Endodermal cell (in vitro differentiated cells): Measurements from ENCODE around the gene MSLN. TPM values are rescaled to one million over a fixed set of nuclear protein-coding genes. Genes with fewer than 3 reads are reported as not detected.
"Not testable (repeated sequence)": the region's sequence is repeated elsewhere in the genome, so short reads cannot be mapped to it uniquely, and the experiment has no call there.

Experiments used
- DNase-seq: peaks from one replicate; pipeline ENCODE4 v3.0.0-alpha.2; 2017
- H3K27ac ChIP-seq: 2 replicates; pipeline ENCODE4 v1.5.1; 2013; ENCODE audit warnings: mild to moderate bottlenecking, low read depth, low read length, moderate library complexity
- H3K27me3 ChIP-seq: 2 replicates; pipeline ENCODE4 v1.6.1; 2013; ENCODE audit warnings: mild to moderate bottlenecking, low read length, moderate library complexity; ENCODE audit not compliant: insufficient read depth, control insufficient read depth, poor library complexity, severe bottlenecking
- H3K36me3 ChIP-seq: 2 replicates; pipeline ENCODE4 v1.7.0; 2013; ENCODE audit warnings: mild to moderate bottlenecking, low read length, moderate library complexity; ENCODE audit not compliant: control insufficient read depth, insufficient read depth
- H3K4me1 ChIP-seq: one replicate; pipeline ENCODE4 v1.7.0; 2013; ENCODE audit warnings: low read length; ENCODE audit not compliant: control insufficient read depth, insufficient read depth
- H3K4me3 ChIP-seq: 2 replicates; pipeline ENCODE4 v1.5.1; 2013; ENCODE audit warnings: mild to moderate bottlenecking, low read length, moderate library complexity
- H3K9ac ChIP-seq: 2 replicates; pipeline ENCODE4 v1.6.1; 2013; ENCODE audit warnings: mild to moderate bottlenecking, low read length, moderate library complexity; ENCODE audit not compliant: poor library complexity, severe bottlenecking; ENCODE audit errors: extremely low read depth
- H3K9me3 ChIP-seq: 2 replicates; pipeline ENCODE4 v1.6.1; 2013; ENCODE audit warnings: mild to moderate bottlenecking, low read length, moderate library complexity; ENCODE audit not compliant: control insufficient read depth
- H3K27ac Mint-ChIP-seq: 2 replicates; pipeline ENCODE4 v1.8.0; 2020; ENCODE audit warnings: mixed read lengths
- H3K27me3 Mint-ChIP-seq: 2 replicates; pipeline ENCODE4 v1.8.0; 2021; ENCODE audit warnings: mild to moderate bottlenecking, mixed read lengths; ENCODE audit not compliant: insufficient read depth
- H3K36me3 Mint-ChIP-seq: 2 replicates; pipeline ENCODE4 v1.8.0; 2020; ENCODE audit warnings: low read depth, mixed read lengths
- H3K4me1 Mint-ChIP-seq: 2 replicates; pipeline ENCODE4 v1.8.0; 2020; ENCODE audit warnings: mixed read lengths
- H3K4me3 Mint-ChIP-seq: 2 replicates; pipeline ENCODE4 v1.8.0; 2020; ENCODE audit warnings: mild to moderate bottlenecking, moderate library complexity, mixed read lengths
- H3K9me3 Mint-ChIP-seq: 2 replicates; pipeline ENCODE4 v1.8.0; 2020; ENCODE audit warnings: mild to moderate bottlenecking, mixed read lengths
- WGBS, 2 experiments: methylation state at CpG; one replicate each; pipeline versions ENCODE4 v1.1.5 to v1.1.7; 2013; ENCODE audit warnings: missing lambda C conversion rate in 2 of 2, mixed read lengths in 1 of 2; ENCODE audit not compliant: insufficient coverage in 1 of 2, insufficient read length in 1 of 2; 5-methylcytosine and 5-hydroxymethylcytosine counted together
- total RNA-seq, 2 donors: library from RNA; stranded (reverse); fragmentation: NEBNext Ultra II Directional in 1 of 2; extraction: Animal tissue kit (Norgen Biotek cat#: 25700) in 1 of 2; gene quantifications; 2 replicates in 1 of 2; 3 replicates in 1 of 2; pipeline ENCODE4 v1.2.1, GENCODE V29; 2021
- TF ChIP-seq, protein P1 (sequence below): fragments of 200-600 bp; sonication (generic); conservative IDR thresholded peaks from 2 replicates; pipeline ENCODE4 v1.5.0; 2021; ENCODE audit warnings: antibody characterized with exemption, mild to moderate bottlenecking

The MSLN gene
- total RNA-seq, 2 donors from 2014 or later: 0.42 to 0.86 TPM

DNA sequence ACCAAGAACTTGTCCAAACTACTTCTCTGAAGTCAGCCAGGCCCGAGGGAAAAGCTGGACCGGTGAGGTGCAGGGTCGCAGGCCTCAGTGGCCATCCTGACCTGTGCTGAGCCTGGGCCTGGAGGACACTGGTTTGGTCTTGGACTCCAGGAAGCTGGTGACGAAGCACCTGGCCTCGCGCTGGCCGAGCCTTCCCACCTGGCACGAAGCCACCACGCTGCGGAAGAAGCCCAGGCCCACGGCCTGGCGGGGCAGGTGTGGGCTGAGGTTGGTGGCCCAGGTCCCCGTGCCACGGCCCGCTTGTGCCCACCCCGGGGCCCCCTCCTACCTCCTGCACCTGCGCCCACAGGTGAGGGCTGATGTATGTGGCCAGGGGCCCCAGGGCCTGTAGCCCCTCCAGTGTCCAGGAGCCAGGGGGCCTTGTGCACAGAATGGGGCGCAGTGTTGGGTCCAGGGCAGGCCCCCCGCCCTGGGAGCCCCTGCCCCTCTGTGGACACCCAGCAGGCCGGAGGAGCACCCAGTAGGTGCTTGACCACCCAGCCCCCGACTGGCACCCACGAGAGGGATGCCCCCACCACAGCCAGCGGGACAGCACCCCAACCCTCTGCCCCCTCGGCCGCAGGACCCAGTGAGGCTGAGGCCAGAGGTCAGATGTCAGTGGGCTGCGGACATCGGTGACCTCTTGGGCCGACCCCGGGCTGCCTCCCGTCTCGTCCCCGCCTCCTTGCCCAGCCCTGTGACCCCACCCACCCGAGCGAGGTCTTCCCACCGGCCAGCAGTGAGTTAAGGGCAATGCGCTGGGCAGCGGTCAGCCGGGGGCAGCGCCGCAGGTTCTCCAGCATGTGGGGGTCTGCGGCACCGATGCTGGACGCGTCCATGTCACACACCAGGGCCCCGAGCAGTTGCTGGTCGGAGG, 13.8 kb downstream of the MSLN start:
- no peak for DNase-seq
- no peaks in the 10 kb centered on the region for H3K27me3 ChIP-seq
- H3K9ac ChIP-seq: no peak overlapping the region
- H3K27ac Mint-ChIP-seq: no peak overlapping the region
- H3K27ac ChIP-seq: no peak overlapping the region
- H3K4me3 Mint-ChIP-seq: no peak overlapping the region
- H3K9me3 Mint-ChIP-seq: no peaks in the 10 kb centered on the region
- no peaks in the 10 kb centered on the region for H3K36me3 Mint-ChIP-seq
- WGBS, 2 experiments: 90 to 93% methylated on average over 21 to 46 of the region's 46 CpGs
- H3K36me3 ChIP-seq: no peaks in the 10 kb centered on the region
- H3K9me3 ChIP-seq: no peaks in the 10 kb centered on the region
- H3K4me1 ChIP-seq: no peaks in the 10 kb centered on the region
- TF ChIP-seq, protein P1, sequence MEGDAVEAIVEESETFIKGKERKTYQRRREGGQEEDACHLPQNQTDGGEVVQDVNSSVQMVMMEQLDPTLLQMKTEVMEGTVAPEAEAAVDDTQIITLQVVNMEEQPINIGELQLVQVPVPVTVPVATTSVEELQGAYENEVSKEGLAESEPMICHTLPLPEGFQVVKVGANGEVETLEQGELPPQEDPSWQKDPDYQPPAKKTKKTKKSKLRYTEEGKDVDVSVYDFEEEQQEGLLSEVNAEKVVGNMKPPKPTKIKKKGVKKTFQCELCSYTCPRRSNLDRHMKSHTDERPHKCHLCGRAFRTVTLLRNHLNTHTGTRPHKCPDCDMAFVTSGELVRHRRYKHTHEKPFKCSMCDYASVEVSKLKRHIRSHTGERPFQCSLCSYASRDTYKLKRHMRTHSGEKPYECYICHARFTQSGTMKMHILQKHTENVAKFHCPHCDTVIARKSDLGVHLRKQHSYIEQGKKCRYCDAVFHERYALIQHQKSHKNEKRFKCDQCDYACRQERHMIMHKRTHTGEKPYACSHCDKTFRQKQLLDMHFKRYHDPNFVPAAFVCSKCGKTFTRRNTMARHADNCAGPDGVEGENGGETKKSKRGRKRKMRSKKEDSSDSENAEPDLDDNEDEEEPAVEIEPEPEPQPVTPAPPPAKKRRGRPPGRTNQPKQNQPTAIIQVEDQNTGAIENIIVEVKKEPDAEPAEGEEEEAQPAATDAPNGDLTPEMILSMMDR: no peak
- H3K27me3 Mint-ChIP-seq: no peaks in the 10 kb centered on the region
- H3K4me1 Mint-ChIP-seq: no peaks in the 10 kb centered on the region
- H3K4me3 ChIP-seq: no peak overlapping the region

DNA sequence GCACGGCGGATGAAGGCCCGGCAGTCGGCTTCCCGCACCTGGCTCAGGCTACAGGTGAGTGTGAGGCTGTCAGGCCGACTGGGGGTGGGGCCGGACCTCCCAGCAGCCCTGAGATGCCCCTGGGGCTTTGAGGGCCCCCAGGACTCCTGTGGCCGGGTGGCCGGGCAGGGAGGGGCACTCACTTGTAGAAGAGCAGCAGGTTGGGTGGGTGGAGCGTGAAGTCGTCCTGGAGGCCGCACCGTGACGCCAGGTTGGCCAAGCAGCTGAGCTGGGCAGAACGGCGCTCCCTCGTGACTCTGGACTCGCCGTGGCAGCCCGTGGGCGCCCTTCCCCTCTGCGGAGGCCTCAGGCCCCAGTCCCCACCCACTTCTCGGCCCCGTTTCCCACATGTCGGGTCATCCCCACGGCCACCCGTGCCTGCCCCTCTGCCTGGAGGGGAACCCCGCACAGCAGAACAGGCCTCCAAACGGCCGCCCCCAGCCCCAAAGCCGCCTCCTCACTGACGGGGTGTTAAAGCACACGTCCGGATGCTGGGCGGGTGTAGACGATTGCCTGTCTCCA, 14.8 kb downstream of the MSLN start:
- H3K36me3 ChIP-seq: no peaks in the 10 kb centered on the region
- H3K4me3 ChIP-seq: no peak overlapping the region
- no peak for DNase-seq
- Mint-ChIP-seq H3K4me1 (no peaks in the 10 kb centered on the region), H3K9me3 (no peaks in the 10 kb centered on the region), H3K27me3 (no peaks in the 10 kb centered on the region), H3K4me3 (no peak overlapping the region), H3K27ac (no peak overlapping the region), H3K36me3 (no peaks in the 10 kb centered on the region)
- no peak overlapping the region for H3K9ac ChIP-seq
- H3K9me3 ChIP-seq: no peaks in the 10 kb centered on the region
- no peaks in the 10 kb centered on the region for H3K4me1 ChIP-seq
- H3K27ac ChIP-seq: no peak overlapping the region
- WGBS, 2 experiments: 89 to 94% methylated on average over 26 to 36 of the region's 36 CpGs
- TF ChIP-seq, protein P1: no peak
- no peaks in the 10 kb centered on the region for H3K27me3 ChIP-seq

DNA sequence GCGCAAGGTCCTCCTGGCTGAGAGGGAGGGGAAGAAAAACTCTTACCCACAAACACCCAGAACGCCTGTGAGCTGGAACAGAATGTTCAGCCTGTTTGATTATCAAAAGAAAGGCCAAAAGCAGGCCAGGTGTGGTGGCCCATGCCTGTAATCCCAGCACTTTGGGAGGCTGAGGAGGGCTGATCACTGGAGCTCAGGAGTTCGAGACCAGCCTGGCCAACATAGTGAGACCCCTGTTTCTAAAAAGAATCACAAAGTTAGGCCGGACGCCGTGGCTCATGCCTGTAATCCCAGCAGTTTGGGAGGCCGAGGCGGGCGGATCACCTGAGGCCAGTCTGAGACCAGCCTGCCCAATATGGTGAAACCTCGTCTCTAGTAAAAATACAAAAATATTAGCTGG, 15.8 kb downstream of the MSLN start:
- H3K9ac ChIP-seq, H3K4me1 ChIP-seq, H3K4me1 Mint-ChIP-seq, H3K36me3 ChIP-seq, H3K27ac Mint-ChIP-seq, H3K36me3 Mint-ChIP-seq, H3K4me3 Mint-ChIP-seq, H3K27ac ChIP-seq, DNase-seq, H3K9me3 Mint-ChIP-seq, H3K9me3 ChIP-seq, H3K4me3 ChIP-seq, H3K27me3 Mint-ChIP-seq, H3K27me3 ChIP-seq: not testable (repeated sequence)
- WGBS, 2 experiments: 93 to 97% methylated on average over 8 to 9 of the region's 10 CpGs
